DND-41 (cell line): ENCODE data around the gene TMEM11.

Source experiments
- ATAC-seq: fragments of 200-7000 bp; cut with Tn5 transposase; 3 replicates; pipeline ENCODE4 v1.9.1; 2021; ENCODE audit warnings: low read depth; ENCODE audit not compliant: insufficient read depth
- DNase-seq: peaks from one replicate; pipeline ENCODE4 v3.0.0-alpha.2; 2020
- H2AFZ ChIP-seq: 2 replicates; pipeline ENCODE4 v1.6.0; 2012; ENCODE audit warnings: low read depth, low read length
- H3K27ac ChIP-seq: 2 replicates; pipeline ENCODE4 v1.5.1; 2012; ENCODE audit warnings: low read length, inconsistent platforms
- H3K27me3 ChIP-seq: fragments of 200-600 bp; sonication (generic); 2 replicates; pipeline ENCODE4 v1.6.0; 2012; ENCODE audit warnings: low read length, mild to moderate bottlenecking, inconsistent platforms; ENCODE audit not compliant: insufficient read depth, poor library complexity
- H3K36me3 ChIP-seq: 2 replicates; pipeline ENCODE4 v1.5.1; 2012; ENCODE audit warnings: low read length, inconsistent platforms; ENCODE audit not compliant: insufficient read depth
- H3K4me1 ChIP-seq: 2 replicates; pipeline ENCODE4 v1.5.1; 2012; ENCODE audit warnings: mild to moderate bottlenecking, low read length; ENCODE audit not compliant: insufficient read depth
- H3K4me2 ChIP-seq: 2 replicates; pipeline ENCODE4 v1.6.0; 2012; ENCODE audit warnings: mild to moderate bottlenecking, moderate library complexity, low read length, inconsistent platforms; ENCODE audit not compliant: insufficient read depth
- H3K4me3 ChIP-seq, 2 experiments: fragments of 200-600 bp in 1 of 2; shearing (Covaris generic) in 1 of 2; 2 replicates each; pipeline ENCODE4 v1.5.1; 2012 to 2016; ENCODE audit warnings: inconsistent platforms in 2 of 2, low read length in 2 of 2, mild to moderate bottlenecking in 2 of 2, low read depth in 1 of 2, moderate library complexity in 1 of 2
- H3K79me2 ChIP-seq: 2 replicates; pipeline ENCODE4 v1.6.0; 2012; ENCODE audit warnings: low read length, inconsistent platforms; ENCODE audit not compliant: insufficient read depth
- H3K9ac ChIP-seq: 2 replicates; pipeline ENCODE4 v1.6.0; 2012; ENCODE audit warnings: low read depth, mild to moderate bottlenecking, inconsistent platforms, low read length, moderate library complexity
- H3K9me3 ChIP-seq: 2 replicates; pipeline ENCODE4 v1.5.1; 2012; ENCODE audit warnings: low read length, moderate library complexity, mild to moderate bottlenecking, inconsistent platforms; ENCODE audit not compliant: insufficient read depth, severe bottlenecking
- H4K20me1 ChIP-seq: 2 replicates; pipeline ENCODE4 v1.6.0; 2012; ENCODE audit warnings: low read length; ENCODE audit not compliant: insufficient read depth
- EZH2 ChIP-seq: IDR thresholded peaks from 3 replicates; pipeline ENCODE4 v1.6.1; 2012; ENCODE audit warnings: borderline replicate concordance, low read depth, mild to moderate bottlenecking, moderate library complexity, low read length, inconsistent platforms; ENCODE audit not compliant: severe bottlenecking
- TF ChIP-seq, protein P1 (sequence below): IDR thresholded peaks from 2 replicates; pipeline ENCODE4 v1.5.1; 2012; ENCODE audit warnings: borderline replicate concordance, low read length, moderate library complexity, mild to moderate bottlenecking; ENCODE audit not compliant: poor library complexity, severe bottlenecking; ENCODE audit errors: extremely low read depth

The TMEM11 gene

DNA sequence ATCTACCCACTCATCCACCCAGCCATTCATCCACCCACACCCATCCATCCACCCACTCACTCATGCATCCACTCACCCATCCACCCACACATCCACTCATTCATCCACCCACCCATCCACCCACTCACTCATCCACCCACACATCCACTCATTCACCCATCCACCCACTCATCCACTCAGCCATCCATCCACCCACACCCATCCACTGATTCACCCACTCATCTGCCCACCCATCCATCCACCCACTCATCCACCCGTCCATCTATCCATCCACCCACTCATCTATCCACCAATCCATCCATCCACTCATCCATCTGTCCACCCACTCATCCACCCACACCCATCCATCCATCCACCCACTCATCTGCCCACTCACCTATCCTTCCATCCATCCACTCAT is 22.0 kb upstream of the TMEM11 start:
- H3K4me2 ChIP-seq = no peak overlapping the region
- ATAC-seq (no peak), DNase-seq (no peak)
- H3K4me3 ChIP-seq = no peak overlapping the region
- no peaks in the 10 kb centered on the region for H3K9me3 ChIP-seq
- no peak overlapping the region for H3K27ac ChIP-seq
- H3K9ac ChIP-seq = no peak overlapping the region
- H3K79me2 ChIP-seq = no peaks in the 10 kb centered on the region
- peaks cover 6% of the 10 kb centered on the region; the same call in 1 of the 2 replicates for H4K20me1 ChIP-seq
- no peak overlapping the region for H2AFZ ChIP-seq
- no peak for TF ChIP-seq EZH2
- TF ChIP-seq, protein P1, sequence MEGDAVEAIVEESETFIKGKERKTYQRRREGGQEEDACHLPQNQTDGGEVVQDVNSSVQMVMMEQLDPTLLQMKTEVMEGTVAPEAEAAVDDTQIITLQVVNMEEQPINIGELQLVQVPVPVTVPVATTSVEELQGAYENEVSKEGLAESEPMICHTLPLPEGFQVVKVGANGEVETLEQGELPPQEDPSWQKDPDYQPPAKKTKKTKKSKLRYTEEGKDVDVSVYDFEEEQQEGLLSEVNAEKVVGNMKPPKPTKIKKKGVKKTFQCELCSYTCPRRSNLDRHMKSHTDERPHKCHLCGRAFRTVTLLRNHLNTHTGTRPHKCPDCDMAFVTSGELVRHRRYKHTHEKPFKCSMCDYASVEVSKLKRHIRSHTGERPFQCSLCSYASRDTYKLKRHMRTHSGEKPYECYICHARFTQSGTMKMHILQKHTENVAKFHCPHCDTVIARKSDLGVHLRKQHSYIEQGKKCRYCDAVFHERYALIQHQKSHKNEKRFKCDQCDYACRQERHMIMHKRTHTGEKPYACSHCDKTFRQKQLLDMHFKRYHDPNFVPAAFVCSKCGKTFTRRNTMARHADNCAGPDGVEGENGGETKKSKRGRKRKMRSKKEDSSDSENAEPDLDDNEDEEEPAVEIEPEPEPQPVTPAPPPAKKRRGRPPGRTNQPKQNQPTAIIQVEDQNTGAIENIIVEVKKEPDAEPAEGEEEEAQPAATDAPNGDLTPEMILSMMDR = no peak
- no peaks in the 10 kb centered on the region for H3K4me1 ChIP-seq
- no peaks in the 10 kb centered on the region for H3K27me3 ChIP-seq
- peaks cover 4% of the 10 kb centered on the region; the same call in 1 of the 2 replicates for H3K36me3 ChIP-seq

DNA sequence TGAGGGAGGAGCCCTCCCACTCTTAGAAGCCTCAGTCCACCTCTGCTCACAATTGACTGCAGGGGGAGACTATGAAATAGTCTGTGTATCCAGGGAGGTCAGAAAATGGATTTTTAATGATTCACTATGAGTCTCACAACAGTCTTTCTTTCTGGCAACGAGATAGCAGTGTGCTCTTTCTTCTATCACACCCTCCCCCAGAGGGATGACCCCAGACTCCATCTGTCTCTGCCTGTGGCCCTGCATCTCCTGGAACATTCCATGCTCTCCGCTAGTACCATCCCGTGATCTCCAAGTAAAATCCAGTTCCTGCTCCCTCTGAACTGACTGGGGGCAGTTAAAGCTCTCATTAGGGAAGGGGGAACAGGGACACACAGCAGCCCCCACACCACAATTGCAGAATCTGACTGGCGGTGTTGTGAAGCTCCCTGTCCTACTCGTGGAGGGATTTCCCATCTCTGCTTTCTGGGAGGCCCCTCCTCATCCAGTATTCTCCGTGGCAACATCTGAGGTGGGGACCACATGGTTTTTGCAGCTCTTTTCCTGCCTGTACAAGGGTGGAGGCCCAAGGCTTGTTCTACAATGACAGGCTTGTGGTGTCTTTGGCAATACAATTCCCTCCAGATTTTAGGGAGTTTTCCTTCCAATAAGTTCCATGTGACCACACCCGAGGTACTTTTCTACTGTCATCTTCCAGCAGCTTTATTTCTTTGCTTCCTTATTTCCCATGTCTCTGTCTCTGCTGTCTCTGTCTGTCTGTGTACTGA is 19.8 kb upstream of the TMEM11 start:
- H3K4me3 ChIP-seq = no peak overlapping the region
- no peaks in the 10 kb centered on the region for H3K79me2 ChIP-seq
- no peak overlapping the region for H3K4me2 ChIP-seq
- TF ChIP-seq, protein P1 = no peak
- no peak for TF ChIP-seq EZH2
- no peaks in the 10 kb centered on the region for H3K27me3 ChIP-seq
- no peak overlapping the region for H3K27ac ChIP-seq
- no peak overlapping the region for H2AFZ ChIP-seq
- ATAC-seq (no peak), DNase-seq (no peak)
- H4K20me1 ChIP-seq = peaks cover 8% of the 10 kb centered on the region; the same call in 1 of the 2 replicates
- H3K36me3 ChIP-seq = peaks cover 8% of the 10 kb centered on the region; the same call in 1 of the 2 replicates
- H3K4me1 ChIP-seq = no peaks in the 10 kb centered on the region
- H3K9ac ChIP-seq = no peak overlapping the region
- no peaks in the 10 kb centered on the region for H3K9me3 ChIP-seq

DNA sequence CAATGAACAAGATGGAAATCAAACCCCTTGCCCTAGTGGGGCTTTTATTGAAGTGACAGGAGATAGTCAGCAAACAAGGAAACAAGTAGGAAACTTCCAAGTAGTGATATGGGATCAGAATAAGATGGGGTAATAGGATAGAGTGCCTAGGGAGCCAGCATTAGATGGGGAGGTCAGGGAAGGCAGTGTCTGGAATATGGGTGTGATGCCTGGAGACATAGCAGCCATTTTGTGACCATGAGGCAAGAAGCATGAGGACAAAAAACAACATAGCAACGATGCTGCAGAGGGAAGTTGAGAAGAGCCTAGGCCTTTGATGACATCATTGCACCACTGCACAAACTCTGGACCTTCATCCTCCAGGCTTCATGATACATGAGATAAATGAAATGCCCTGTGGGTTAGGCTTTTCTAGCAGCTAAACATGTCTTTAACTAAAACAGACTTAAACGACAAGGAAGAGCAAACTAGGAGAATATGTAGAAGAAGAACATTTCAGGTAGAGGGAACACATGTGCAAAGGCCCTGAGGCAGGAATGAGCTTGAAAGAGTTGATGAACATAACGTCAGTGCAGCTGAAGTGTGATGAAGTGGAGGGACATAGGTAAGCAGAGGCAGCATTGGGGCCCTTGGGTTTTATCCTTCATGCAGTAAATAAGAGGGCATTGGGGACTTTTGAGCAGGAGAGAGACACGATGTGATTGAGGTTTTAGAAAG is 18.2 kb upstream of the TMEM11 start:
- H3K27ac ChIP-seq = no peak overlapping the region
- DNase-seq (no peak), ATAC-seq (no peak)
- TF ChIP-seq, protein P1 = no peak
- TF ChIP-seq EZH2 = no peak
- no peaks in the 10 kb centered on the region for H3K9me3 ChIP-seq
- H3K79me2 ChIP-seq = no peaks in the 10 kb centered on the region
- H3K36me3 ChIP-seq = peaks cover 8% of the 10 kb centered on the region; the same call in 1 of the 2 replicates
- H3K4me1 ChIP-seq = no peaks in the 10 kb centered on the region
- peaks cover 8% of the 10 kb centered on the region; the same call in 1 of the 2 replicates for H4K20me1 ChIP-seq
- no peak overlapping the region for H3K9ac ChIP-seq
- H3K4me2 ChIP-seq = no peak overlapping the region
- no peak overlapping the region for H2AFZ ChIP-seq
- H3K27me3 ChIP-seq = no peaks in the 10 kb centered on the region
- no peak overlapping the region for H3K4me3 ChIP-seq
